GM12878 (cell line): Measurements from ENCODE around the gene SASH3. TPM values are rescaled to one million over a fixed set of nuclear protein-coding genes. Genes with fewer than 3 reads are reported as not detected.

Experiments
- ATAC-seq: fragments of 200-7000 bp; cut with Tn5 transposase; 3 replicates; pipeline ENCODE4 v1.9.1; 2020; ENCODE audit warnings: mild to moderate bottlenecking, moderate library complexity
- BruUV-seq: library from RNA; stranded (reverse); fragments of 400-500 nt; replicated peaks from 2 replicates; lab custom pipeline; 2021; lab: Mats Ljungman, UMichigan
- CTCF ChIA-PET: fragments of 300-600 bp; sonication (Branson Sonifier 250); formaldehyde crosslinking; extraction: SDS; loops from one replicate; lab custom pipeline; 2021; ENCODE audit warnings: inconsistent platforms; lab: Yijun Ruan, JAX
- POLR2A ChIA-PET: fragments of 350-600 bp; formaldehyde crosslinking; extraction: SDS; loops from one replicate; lab custom pipeline; 2021; ENCODE audit warnings: inconsistent platforms; lab: Charles Lee
- RAD21 ChIA-PET: fragments of 300-600 bp; sonication (Branson Sonifier 250); formaldehyde crosslinking; loops from one replicate; lab custom pipeline; 2023; ENCODE audit warnings: antibody characterized with exemption; ENCODE audit not compliant: unreplicated experiment; lab: Charles Lee
- SMC1A ChIA-PET: fragments of 300-600 bp; sonication (Branson Sonifier 250); formaldehyde crosslinking; loops from one replicate; lab custom pipeline; 2023; ENCODE audit not compliant: unreplicated experiment, uncharacterized antibody; lab: Charles Lee
- DNase-seq: peaks from one replicate; pipeline ENCODE4 v3.0.0-alpha.2; 2011; ENCODE audit warnings: low read depth, low spot score
- FAIRE-seq: peaks from 3 replicates; lab custom pipeline; 2011; peaks lifted over from hg19 to GRCh38; lab: Jason Lieb, UNC
- H2AFZ ChIP-seq: 2 replicates; pipeline ENCODE4 v1.6.0; 2011; ENCODE audit warnings: low read depth, low read length, control low read depth; ENCODE audit not compliant: control insufficient read depth
- H3K27ac ChIP-seq: 2 replicates; pipeline ENCODE4 v1.5.1; 2011; ENCODE audit warnings: control low read depth; ENCODE audit not compliant: control insufficient read depth, insufficient read depth
- H3K27me3 ChIP-seq, 2 experiments: replicated peaks in 1 of 2; 2 replicates each; pipeline versions ENCODE4 v1.6.0 to v1.6.1; 2011; ENCODE audit warnings: low read length in 1 of 2; ENCODE audit not compliant: control insufficient read depth in 2 of 2, insufficient read depth in 2 of 2
- H3K36me3 ChIP-seq, 2 experiments: 2 replicates each; pipeline ENCODE4 v1.5.1; 2011; ENCODE audit warnings: low read length in 1 of 2; ENCODE audit not compliant: control insufficient read depth in 2 of 2, insufficient read depth in 2 of 2
- H3K4me1 ChIP-seq: 2 replicates; pipeline ENCODE4 v1.6.1; 2011; ENCODE audit warnings: mild to moderate bottlenecking, low read length, moderate library complexity, mixed read lengths; ENCODE audit not compliant: control insufficient read depth, insufficient read depth
- H3K4me2 ChIP-seq: 2 replicates; pipeline ENCODE4 v1.6.0; 2011; ENCODE audit warnings: control low read depth; ENCODE audit not compliant: control insufficient read depth, insufficient read depth
- H3K4me3 ChIP-seq: fragments of 200-600 bp; sonication (generic); 2 replicates; pipeline ENCODE4 v1.5.1; 2016
- H3K79me2 ChIP-seq: 2 replicates; pipeline ENCODE4 v1.6.0; 2011; ENCODE audit warnings: low read length; ENCODE audit not compliant: control insufficient read depth, insufficient read depth
- H3K9ac ChIP-seq: 2 replicates; pipeline ENCODE4 v1.8.0; 2011; ENCODE audit warnings: low read length, control low read depth, mixed read lengths; ENCODE audit not compliant: control insufficient read depth, insufficient read depth
- H3K9me3 ChIP-seq: replicated peaks from 3 replicates; pipeline ENCODE4 v1.5.1; 2011; ENCODE audit warnings: mild to moderate bottlenecking, low read length; ENCODE audit not compliant: control insufficient read depth, insufficient read depth
- H4K20me1 ChIP-seq: 2 replicates; pipeline ENCODE4 v1.6.0; 2011; ENCODE audit not compliant: control insufficient read depth, insufficient read depth
- ATF3 ChIP-seq: IDR thresholded peaks from 2 replicates; pipeline ENCODE4 v1.6.1; 2011; ENCODE audit warnings: low read depth, mild to moderate bottlenecking, low read length, moderate library complexity, borderline replicate concordance; ENCODE audit errors: extremely low read depth
- CBX3 ChIP-seq: fragments of 200-600 bp; sonication (generic); IDR thresholded peaks from 2 replicates; pipeline ENCODE4 v1.6.1; 2016; ENCODE audit warnings: low read depth, borderline replicate concordance
- EP300 ChIP-seq, 2 experiments: fragments of 150-350 bp in 1 of 2; IDR thresholded peaks; 2 replicates each; pipeline ENCODE4 v1.6.1; 2011 to 2012; ENCODE audit warnings: low read depth in 2 of 2, low read length in 2 of 2, borderline replicate concordance in 1 of 2, improper control_type of control experiment in 1 of 2, inconsistent platforms in 1 of 2; ENCODE audit not compliant: control insufficient read depth in 1 of 2
- KDM1A ChIP-seq: fragments of 200-600 bp; sonication (generic); IDR thresholded peaks from 2 replicates; pipeline ENCODE4 v1.6.1; 2016; ENCODE audit warnings: borderline replicate concordance
- NFYA ChIP-seq: IDR thresholded peaks from 2 replicates; pipeline ENCODE4 v1.6.1; 2011; ENCODE audit warnings: low read depth, mild to moderate bottlenecking, low read length, improper control_type of control experiment, borderline replicate concordance
- RUNX3 ChIP-seq: IDR thresholded peaks from 2 replicates; pipeline ENCODE4 v1.6.1; 2012; ENCODE audit warnings: low read length, inconsistent platforms
- SREBF1 ChIP-seq: IDR thresholded peaks from 2 replicates; pipeline ENCODE4 v1.6.1; 2012; ENCODE audit warnings: mild to moderate bottlenecking, low read length
- SREBF2 ChIP-seq: IDR thresholded peaks from 2 replicates; pipeline ENCODE4 v1.6.1; 2012; ENCODE audit warnings: mild to moderate bottlenecking, low read length
- SRF ChIP-seq, 2 experiments: IDR thresholded peaks; 2 replicates each; pipeline ENCODE4 v1.6.1; 2011; ENCODE audit warnings: low read depth in 2 of 2, low read length in 2 of 2, mild to moderate bottlenecking in 1 of 2, moderate library complexity in 1 of 2
- YBX1 ChIP-seq: fragments of 450-650 bp; IDR thresholded peaks from 2 replicates; pipeline ENCODE4 v1.6.1; 2016; ENCODE audit warnings: antibody characterized with exemption
- WGBS: methylation state at CpG from one replicate; pipeline ENCODE4 v1.1.6; 2016; ENCODE audit warnings: low lambda C conversion rate; ENCODE audit not compliant: insufficient replicate concordance, insufficient coverage; ENCODE audit errors: missing lambda C conversion rate; 5-methylcytosine and 5-hydroxymethylcytosine counted together
- in situ Hi-C: fragments of 300-500 bp; cut with MboI; formaldehyde crosslinking; loops from 9 replicates; pipeline ENCODE4 v1.14.3; 2018; ENCODE audit warnings: mixed read lengths
- intact Hi-C: fragments of 100-400 bp; cut with micrococcal nuclease; formaldehyde crosslinking; loops from one replicate; pipeline ENCODE4 v1.14.2; 2022; ENCODE audit not compliant: unreplicated experiment
- polyA plus RNA-seq, 11 experiments: library from polyadenylated mRNA; depleted of rRNA in 4 of 11; unstranded in 6 of 11; stranded (reverse) in 5 of 11; fragments of >200 nt; fragmentation: Nextera tagmentation in 4 of 11; fragmentation: Illumina TruSeq in 1 of 11; extraction: Ambion mirVana in 4 of 11; extraction: Trizol in 1 of 11; gene quantifications; 1 replicate in 1 of 11; 2 replicates in 10 of 11; pipeline versions ENCODE4 v1.2.1 to v1.2.3, GENCODE V29; 2011 to 2016; ENCODE audit warnings: inconsistent platforms in 2 of 11, missing spikeins in 2 of 11, low read depth in 1 of 11
- total RNA-seq, 4 experiments: library from RNA; depleted of rRNA in 3 of 4; stranded (reverse); fragments of >200 nt in 3 of 4; fragmentation: Illumina TruSeq in 1 of 4; extraction: Trizol in 1 of 4; gene quantifications; 2 replicates each; pipeline versions ENCODE4 v1.2.1 to v1.2.3, GENCODE V29; 2013 to 2021

Gene SASH3
- total and polyA plus RNA-seq, 10 of the 15 experiments (the other 5 are each of a cell fraction or from before 2014, with no cell fraction given) = 23.1 to 233 (median 160) TPM

- H3K36me3 ChIP-seq = no peaks in the 10 kb centered on the region
- H3K4me2 ChIP-seq = no peak overlapping the region
- H3K4me1 ChIP-seq = no peaks in the 10 kb centered on the region
- H3K4me3 ChIP-seq = no peak overlapping the region
- ChIA-PET POLR2A (no interaction called here), RAD21 (interaction anchor here (0.8 kb wide), 1 partner anchor 42 kb away, joined by 4 read pairs; no protein-coding TSS in a partner anchor)
- no peak overlapping the region for H3K9ac ChIP-seq
- intact Hi-C loops = no loop called here
- H4K20me1 ChIP-seq = no peaks in the 10 kb centered on the region
- DNase-seq (no peak), FAIRE-seq (no peak)
- in situ Hi-C loops = no loop called here
- BruUV-seq = no TSS peak
- H3K27ac ChIP-seq = no peak overlapping the region
- no peaks in the 10 kb centered on the region for H3K79me2 ChIP-seq
- H2AFZ ChIP-seq = no peak overlapping the region
- H3K27me3 ChIP-seq = no peaks in the 10 kb centered on the region
- TF ChIP-seq YBX1 (no peak), KDM1A (no peak), SREBF1 (no peak)
- TF ChIP-seq, all 136 proteins: peak for 0
- no peak; the same call in 2 of the 3 replicates for ATAC-seq
- SMC1A ChIA-PET = interaction anchor here (1.4 kb wide), 1 partner anchor 84 kb away, joined by 4 read pairs; no protein-coding TSS in a partner anchor
- no peaks in the 10 kb centered on the region for H3K9me3 ChIP-seq
- WGBS = 86% methylated on average over 4 of the region's 4 CpGs
- CTCF ChIA-PET = no interaction called here
These were observed 40.2 kb upstream of the SASH3 start for GRCh38 chrX:129739578-129739977.

- Histone ChIP-seq H3K4me1 (no peaks in the 10 kb centered on the region), H3K4me2 (no peak overlapping the region), H3K36me3 (no peaks in the 10 kb centered on the region), H3K79me2 (no peaks in the 10 kb centered on the region), H3K9ac (no peak overlapping the region), H3K27ac (no peak overlapping the region), H3K9me3 (no peaks in the 10 kb centered on the region), H2AFZ (no peak overlapping the region), H3K4me3 (no peak overlapping the region), H3K27me3 (no peaks in the 10 kb centered on the region), H4K20me1 (no peaks in the 10 kb centered on the region)
- no peak for TF ChIP-seq RUNX3
- TF ChIP-seq NFYA = no peak
- no peak for TF ChIP-seq SRF (IDR thresholded peaks at IDR 0.05; ENCODE audit: low read depth in 2 of 2, low read length in 2 of 2)
- TF ChIP-seq SREBF1 = no peak
- no peak for TF ChIP-seq ATF3
- TF ChIP-seq SREBF2 = no peak
- no peak for TF ChIP-seq EP300 (IDR thresholded peaks at IDR 0.05; ENCODE audit: borderline replicate concordance in 1 of 2, control insufficient read depth in 1 of 2, low read depth in 2 of 2, low read length in 2 of 2)
- no peak for TF ChIP-seq CBX3
- no peak for TF ChIP-seq YBX1
- CTCF ChIA-PET = interaction anchor here (0.5 kb wide), 1 partner anchor 18 kb away, joined by 3 read pairs; no protein-coding TSS in a partner anchor
- RAD21 ChIA-PET = no interaction called here
- intact Hi-C loops (no loop called here), in situ Hi-C loops (no loop called here)
- POLR2A ChIA-PET = no interaction called here
- SMC1A ChIA-PET = no interaction called here
- no TSS peak for BruUV-seq
- DNase-seq (no peak), ATAC-seq (no peak), FAIRE-seq (no peak)
- 63% methylated on average over 12 of the region's 21 CpGs for WGBS
These were observed 37.6 kb upstream of the SASH3 start for GRCh38 chrX:129741880-129742758.
